Upper lobe of right lung (tissue), 1 donor: ENCODE results near the gene RFPL3. TPM values are rescaled to one million over a fixed set of nuclear protein-coding genes. Genes with fewer than 3 reads are reported as not detected.

Experiments used
- ATAC-seq: fragments of 200-7000 bp; cut with Tn5 transposase; one replicate; pipeline ENCODE4 v1.9.1; 2020; ENCODE audit warnings: mild to moderate bottlenecking, moderate library complexity
- DNase-seq: peaks from one replicate; pipeline ENCODE4 v3.0.0-alpha.2; 2020
- H3K27ac ChIP-seq: fragments of 200-600 bp; one replicate; pipeline ENCODE4 v1.8.0; 2022
- H3K27me3 ChIP-seq: fragments of 200-600 bp; one replicate; pipeline ENCODE4 v1.8.0; 2022; ENCODE audit warnings: mild to moderate bottlenecking
- H3K36me3 ChIP-seq: fragments of 200-600 bp; one replicate; pipeline ENCODE4 v1.8.0; 2022
- H3K4me1 ChIP-seq: fragments of 200-600 bp; one replicate; pipeline ENCODE4 v1.8.0; 2022
- H3K4me3 ChIP-seq: fragments of 200-600 bp; one replicate; pipeline ENCODE4 v1.8.0; 2022; ENCODE audit warnings: mild to moderate bottlenecking
- H3K9me3 ChIP-seq: fragments of 200-600 bp; one replicate; pipeline ENCODE4 v1.8.0; 2022
- intact Hi-C: fragments of 100-400 bp; cut with DNase I; formaldehyde crosslinking; loops from one replicate; pipeline ENCODE4 v1.11.0; 2022
- total RNA-seq: library from RNA; stranded (reverse); fragmentation: NEBNext Ultra II Directional; extraction: Animal tissue kit (Norgen Biotek cat#: 25700); gene quantifications from one replicate; pipeline ENCODE4 v1.2.1, GENCODE V29; 2021
- TF ChIP-seq, protein P1 (sequence below): fragments of 200-600 bp; IDR thresholded peaks from one replicate; pipeline ENCODE4 v1.8.0; 2022; ENCODE audit warnings: antibody characterized with exemption
- donor health status: DM: no; HTN: yes; CAD: no; lungs with severe emphysema.

RFPL3 gene
- total RNA-seq, 1 donor from 2014 or later = not detected

DNA sequence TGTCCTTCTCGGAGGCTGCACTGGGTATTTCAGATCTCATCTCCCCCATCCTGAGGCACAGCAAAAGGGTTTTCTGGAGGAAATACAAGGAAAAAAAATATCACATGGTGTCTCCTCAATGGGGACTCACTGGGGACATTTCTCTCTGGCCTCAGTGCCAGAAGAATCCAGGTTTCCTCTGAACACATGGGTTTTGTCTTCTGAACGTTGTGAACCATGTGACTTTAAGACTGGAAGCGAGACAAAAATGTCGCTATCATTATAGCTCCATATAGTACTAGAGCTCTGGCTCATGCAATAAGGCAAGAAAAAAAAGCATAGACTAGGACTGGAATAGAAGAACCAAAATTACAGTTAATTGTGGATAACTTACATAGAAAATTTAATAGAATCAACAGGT is 44.9 kb upstream of the RFPL3 start:
- ATAC-seq = no peak
- no peak for DNase-seq
- Histone ChIP-seq H3K27me3 (peaks cover 4% of the 10 kb centered on the region), H3K4me3 (no peak overlapping the region), H3K36me3 (no peaks in the 10 kb centered on the region), H3K4me1 (no peaks in the 10 kb centered on the region), H3K9me3 (no peaks in the 10 kb centered on the region), H3K27ac (no peak overlapping the region)
- TF ChIP-seq, protein P1, sequence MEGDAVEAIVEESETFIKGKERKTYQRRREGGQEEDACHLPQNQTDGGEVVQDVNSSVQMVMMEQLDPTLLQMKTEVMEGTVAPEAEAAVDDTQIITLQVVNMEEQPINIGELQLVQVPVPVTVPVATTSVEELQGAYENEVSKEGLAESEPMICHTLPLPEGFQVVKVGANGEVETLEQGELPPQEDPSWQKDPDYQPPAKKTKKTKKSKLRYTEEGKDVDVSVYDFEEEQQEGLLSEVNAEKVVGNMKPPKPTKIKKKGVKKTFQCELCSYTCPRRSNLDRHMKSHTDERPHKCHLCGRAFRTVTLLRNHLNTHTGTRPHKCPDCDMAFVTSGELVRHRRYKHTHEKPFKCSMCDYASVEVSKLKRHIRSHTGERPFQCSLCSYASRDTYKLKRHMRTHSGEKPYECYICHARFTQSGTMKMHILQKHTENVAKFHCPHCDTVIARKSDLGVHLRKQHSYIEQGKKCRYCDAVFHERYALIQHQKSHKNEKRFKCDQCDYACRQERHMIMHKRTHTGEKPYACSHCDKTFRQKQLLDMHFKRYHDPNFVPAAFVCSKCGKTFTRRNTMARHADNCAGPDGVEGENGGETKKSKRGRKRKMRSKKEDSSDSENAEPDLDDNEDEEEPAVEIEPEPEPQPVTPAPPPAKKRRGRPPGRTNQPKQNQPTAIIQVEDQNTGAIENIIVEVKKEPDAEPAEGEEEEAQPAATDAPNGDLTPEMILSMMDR = no peak
- intact Hi-C loops = no loop called here

DNA sequence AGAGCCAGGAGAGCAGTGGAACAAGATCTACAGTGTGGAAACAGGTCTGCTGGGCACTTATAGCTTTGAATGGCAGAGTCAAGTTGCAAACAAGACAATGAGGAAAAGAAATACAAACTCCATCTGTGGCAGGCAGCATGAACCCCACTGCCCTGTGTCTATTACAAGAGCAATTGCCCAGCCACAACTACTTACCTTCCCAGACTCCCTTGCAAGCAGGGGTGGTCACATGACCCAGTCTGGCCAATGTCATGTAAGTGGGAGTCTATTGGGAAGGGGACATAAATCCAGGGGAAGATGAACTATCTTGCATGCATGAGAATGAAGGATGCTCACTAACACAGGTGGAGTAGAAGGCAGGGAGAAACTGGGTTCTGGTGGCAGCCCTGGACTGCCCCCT is 44.1 kb upstream of the RFPL3 start:
- Histone ChIP-seq H3K27ac (no peak overlapping the region), H3K4me1 (no peaks in the 10 kb centered on the region), H3K36me3 (no peaks in the 10 kb centered on the region), H3K4me3 (no peak overlapping the region), H3K27me3 (peaks cover 4% of the 10 kb centered on the region), H3K9me3 (no peaks in the 10 kb centered on the region)
- intact Hi-C loops = no loop called here
- TF ChIP-seq, protein P1 = no peak
- ATAC-seq (no peak), DNase-seq (no peak)

DNA sequence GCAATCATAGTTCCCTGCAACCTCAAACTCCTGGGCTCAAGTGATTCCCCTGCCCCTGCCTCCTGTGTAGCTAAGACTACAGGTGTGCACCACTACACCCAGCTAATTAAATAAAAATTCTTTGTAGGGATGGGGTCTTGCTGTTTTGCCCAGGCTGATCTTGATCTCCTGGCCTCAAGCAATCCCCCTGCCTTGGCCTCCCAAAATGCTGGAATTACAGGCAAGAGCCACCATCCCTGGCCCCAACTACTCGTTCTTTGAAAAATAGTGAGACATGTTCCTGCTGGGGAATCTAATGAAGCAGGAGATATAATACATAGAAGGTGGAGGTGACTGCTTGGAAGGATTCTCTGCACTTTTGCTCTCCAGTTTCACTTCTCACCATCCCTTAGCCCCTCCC is 40.1 kb upstream of the RFPL3 start:
- Histone ChIP-seq H3K27ac (no peak overlapping the region), H3K27me3 (no peaks in the 10 kb centered on the region), H3K4me1 (no peaks in the 10 kb centered on the region), H3K9me3 (no peaks in the 10 kb centered on the region), H3K36me3 (no peaks in the 10 kb centered on the region), H3K4me3 (no peak overlapping the region)
- DNase-seq (no peak), ATAC-seq (no peak)
- TF ChIP-seq, protein P1 = no peak
- intact Hi-C loops = no loop called here

DNA sequence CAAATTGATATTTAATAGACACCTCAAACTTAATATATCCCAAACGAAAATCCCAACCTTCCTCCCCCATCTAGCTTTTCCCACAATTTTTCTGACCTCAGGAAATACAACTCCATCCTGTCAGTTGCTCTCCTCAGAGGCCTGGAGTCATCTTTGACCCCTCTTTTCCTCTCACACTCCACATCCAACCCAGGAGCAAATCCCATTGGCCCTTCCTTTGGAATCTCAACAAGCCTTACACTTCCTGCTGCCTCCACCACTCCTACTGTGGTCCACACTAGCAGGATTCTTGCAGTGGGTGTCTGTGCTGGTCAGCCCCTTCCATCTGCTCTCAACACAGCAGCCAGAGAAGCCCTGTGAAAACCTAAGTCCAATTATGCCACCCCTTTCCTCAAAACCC is 39.3 kb upstream of the RFPL3 start:
- H3K36me3 ChIP-seq = no peaks in the 10 kb centered on the region
- H3K27me3 ChIP-seq = no peaks in the 10 kb centered on the region
- TF ChIP-seq, protein P1 = no peak
- intact Hi-C loops = no loop called here
- H3K27ac ChIP-seq = no peak overlapping the region
- H3K4me3 ChIP-seq = no peak overlapping the region
- no peak for DNase-seq
- no peaks in the 10 kb centered on the region for H3K9me3 ChIP-seq
- H3K4me1 ChIP-seq = no peaks in the 10 kb centered on the region
- ATAC-seq = no peak

DNA sequence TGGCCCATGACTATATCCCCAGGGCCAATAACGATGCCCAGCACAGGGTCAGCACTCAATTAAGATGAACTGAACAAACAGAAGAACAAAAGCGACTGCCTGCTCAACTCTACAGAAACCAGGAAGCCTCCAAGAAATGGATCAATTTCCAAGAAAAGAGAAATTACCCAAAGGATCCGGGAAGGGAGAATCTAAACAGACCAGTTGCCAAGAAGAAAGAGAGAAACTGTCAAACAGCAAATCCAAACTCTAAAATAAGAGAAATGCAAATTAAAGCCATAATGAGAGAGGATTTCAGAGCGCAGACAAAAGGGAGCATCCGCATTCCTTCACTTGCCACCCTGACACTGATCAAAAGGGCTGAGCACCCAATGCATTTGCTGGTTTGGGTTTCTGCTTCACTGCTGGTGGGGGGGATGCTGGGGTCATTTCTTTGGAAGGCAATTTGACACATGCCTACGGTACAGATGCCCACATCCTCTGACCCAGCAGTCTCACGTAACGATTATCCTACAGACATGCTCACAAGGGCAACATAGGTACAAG is 37.7 kb upstream of the RFPL3 start:
- intact Hi-C loops = no loop called here
- no peak overlapping the region for H3K27ac ChIP-seq
- DNase-seq = no peak
- no peak for ATAC-seq
- H3K4me3 ChIP-seq = no peak overlapping the region
- no peaks in the 10 kb centered on the region for H3K9me3 ChIP-seq
- no peaks in the 10 kb centered on the region for H3K4me1 ChIP-seq
- H3K36me3 ChIP-seq = no peaks in the 10 kb centered on the region
- TF ChIP-seq, protein P1 = no peak
- no peaks in the 10 kb centered on the region for H3K27me3 ChIP-seq

DNA sequence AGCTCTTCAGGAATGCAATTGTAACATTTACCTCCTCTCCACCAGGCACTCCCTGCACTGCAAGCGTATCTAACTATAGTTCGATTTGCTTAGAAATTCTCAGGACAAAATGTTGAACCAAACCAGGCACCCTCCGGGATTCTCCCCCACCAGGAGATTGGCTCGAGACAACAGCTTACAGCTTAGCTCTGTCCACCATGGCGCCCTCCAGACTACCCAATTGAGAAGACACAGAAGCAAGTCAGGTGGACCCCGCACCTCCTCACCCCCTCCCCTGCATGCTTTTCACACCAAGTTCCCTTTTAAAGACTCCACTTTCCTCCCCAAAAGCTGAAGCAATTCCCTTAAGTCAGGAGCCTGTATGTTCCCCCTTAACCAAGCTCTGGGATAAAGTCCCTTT is 34.7 kb upstream of the RFPL3 start:
- H3K4me3 ChIP-seq = no peak overlapping the region
- intact Hi-C loops = no loop called here
- TF ChIP-seq, protein P1 = no peak
- H3K36me3 ChIP-seq = no peaks in the 10 kb centered on the region
- ATAC-seq = no peak
- no peak overlapping the region for H3K27ac ChIP-seq
- H3K9me3 ChIP-seq = no peaks in the 10 kb centered on the region
- H3K27me3 ChIP-seq = no peaks in the 10 kb centered on the region
- peak; percentile 22 for DNase-seq
- no peaks in the 10 kb centered on the region for H3K4me1 ChIP-seq
